ENCODE data around the gene HOXA10. TPM values are rescaled to one million over a fixed set of nuclear protein-coding genes. Genes with fewer than 3 reads are reported as not detected.

Gene HOXA10
- polyA plus RNA-seq, 10 donors, result 0.20 to 38.2 (median 9.7) TPM; not detected in 1

DNA sequence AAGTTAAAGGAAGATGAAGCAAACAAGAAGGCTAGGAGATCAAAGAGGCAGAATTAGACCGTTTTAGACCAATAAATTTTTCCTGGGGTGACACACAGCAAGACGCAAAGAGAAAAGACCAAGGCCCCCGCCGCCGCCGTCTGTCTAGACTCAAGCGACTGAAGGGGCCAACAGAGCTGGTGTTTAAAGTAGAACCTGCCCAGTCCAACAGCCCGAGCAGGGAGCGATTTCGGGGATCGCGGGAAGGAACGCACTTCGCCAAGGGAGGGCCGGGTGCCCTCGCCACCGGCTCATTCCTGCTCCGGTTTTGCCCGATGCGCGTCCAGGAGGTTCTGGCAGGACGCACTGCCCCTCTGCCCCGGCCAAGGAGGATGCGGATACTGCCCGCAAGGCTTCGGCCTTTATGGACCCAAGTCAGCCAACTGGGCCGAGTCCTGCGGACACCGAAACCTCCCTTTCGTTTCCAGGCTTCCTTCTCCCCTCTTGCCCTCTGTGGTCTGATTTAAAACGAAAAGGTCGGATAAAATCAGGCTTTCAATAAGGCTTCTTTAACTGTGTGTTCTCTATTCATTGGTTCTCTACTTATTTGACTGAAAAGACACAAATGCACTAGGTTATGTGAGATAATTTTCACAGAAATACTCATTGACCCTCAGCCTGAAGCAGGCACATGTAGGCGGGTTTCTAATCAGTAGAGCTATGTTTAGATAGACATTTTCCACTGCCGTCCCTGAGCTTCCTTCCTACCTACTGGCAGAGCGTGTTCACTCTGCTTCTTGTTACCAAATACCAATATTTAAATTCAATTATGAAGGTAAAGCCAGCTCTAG, 15.5 kb downstream of the HOXA10 start:
- no peak for DNase-seq

DNA sequence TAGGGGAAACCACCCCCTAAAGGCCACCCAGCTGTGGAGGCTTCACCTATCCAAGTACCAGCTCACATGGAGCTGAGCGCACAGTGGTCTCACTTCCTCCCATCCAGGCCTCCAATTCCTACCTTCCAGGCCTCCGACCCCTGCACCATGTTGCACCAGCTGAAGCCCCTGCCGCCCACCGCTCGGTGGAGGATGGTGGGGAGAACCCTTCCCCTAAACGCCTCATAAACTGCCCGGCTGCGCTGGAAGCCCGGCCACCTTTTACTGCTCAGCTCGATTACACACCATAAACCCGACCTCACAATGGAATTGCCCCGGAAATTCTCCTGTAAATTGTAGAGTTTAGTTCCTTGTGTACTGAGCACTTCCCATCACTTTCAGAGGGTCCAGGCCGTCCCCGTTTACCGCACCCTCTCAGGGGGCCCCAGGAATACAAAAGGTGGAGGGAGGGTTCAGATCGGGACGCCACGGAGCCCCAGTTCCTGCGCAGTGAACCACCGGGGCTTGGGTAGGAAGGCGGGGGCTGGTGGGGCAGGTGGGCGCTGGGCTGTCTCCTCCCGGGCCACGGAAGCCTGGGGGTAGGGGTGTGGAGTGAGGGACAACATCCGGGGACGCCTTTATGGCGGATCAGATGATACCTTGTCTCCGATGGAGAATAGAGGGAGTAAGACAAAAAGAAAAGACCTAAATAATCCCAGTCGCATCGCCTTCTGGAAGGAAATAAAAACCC, 16.3 kb downstream of the HOXA10 start:
- no peak for DNase-seq

DNA sequence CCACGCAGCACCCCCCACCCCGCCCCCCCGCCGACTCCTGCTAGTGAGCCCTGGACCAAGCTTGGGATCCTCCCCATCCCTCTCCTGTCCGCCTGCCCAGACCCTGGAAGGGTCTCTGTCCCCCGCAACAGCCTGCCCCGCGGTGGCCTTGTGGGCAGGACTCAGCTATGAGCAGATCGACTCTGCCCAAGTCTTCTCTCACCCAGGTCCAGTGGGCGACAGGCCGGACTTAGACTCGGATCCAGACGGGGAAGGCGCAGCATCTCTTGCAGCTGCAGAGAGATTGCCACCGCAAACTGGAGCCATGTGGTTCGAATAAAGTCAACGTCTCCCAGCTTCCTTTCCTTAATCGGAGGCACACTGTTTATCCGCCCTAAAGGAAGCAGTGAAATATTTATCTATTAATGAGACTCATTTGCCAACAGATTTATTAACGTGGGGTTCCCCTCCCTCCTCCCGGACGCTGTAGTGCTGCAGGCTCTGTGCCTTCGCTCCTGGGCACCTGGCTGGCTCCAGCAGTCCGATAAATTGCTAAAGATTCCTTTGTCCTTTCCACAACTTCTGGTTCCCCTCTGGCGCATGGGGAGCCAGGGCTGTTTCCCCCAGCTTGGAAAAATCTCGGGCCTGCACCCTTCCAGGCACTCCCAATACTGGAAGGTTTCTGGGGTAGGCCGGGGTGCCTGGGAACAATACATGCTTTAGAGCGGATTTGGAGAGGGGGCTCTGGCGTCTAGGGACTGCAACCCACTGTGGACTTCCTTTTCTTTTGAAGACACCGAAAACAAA, 17.0 kb downstream of the HOXA10 start:
- peak in 1 of 3 donors; percentile 75 for DNase-seq

DNA sequence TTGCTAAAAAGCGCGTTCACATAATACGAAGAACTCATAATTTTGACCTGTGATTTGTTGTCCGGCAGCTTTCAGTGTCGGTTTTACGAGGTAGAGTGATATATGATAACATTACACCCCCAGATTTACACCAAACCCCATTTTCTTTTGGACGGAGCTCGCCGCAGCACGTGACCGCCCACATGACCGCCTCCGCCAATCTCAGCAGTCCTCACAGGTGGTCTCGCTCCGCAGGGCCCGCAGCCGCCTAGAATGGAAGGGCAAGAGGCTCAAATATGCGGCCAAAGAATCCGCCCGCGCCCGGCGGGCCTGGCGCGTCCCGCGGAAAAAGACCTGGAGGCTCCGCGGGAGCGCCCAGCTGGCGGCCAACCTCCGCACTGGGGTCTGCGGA, 17.6 kb downstream of the HOXA10 start, which contains the start of gene HOXA7:
Gene HOXA7 (minus strand): TSS at position 168 of the 391 bp plus-strand sequence. CDS start 130 bp downstream, at position 38.
- peak; percentile 83 to 96 (median 85) for DNase-seq

DNA sequence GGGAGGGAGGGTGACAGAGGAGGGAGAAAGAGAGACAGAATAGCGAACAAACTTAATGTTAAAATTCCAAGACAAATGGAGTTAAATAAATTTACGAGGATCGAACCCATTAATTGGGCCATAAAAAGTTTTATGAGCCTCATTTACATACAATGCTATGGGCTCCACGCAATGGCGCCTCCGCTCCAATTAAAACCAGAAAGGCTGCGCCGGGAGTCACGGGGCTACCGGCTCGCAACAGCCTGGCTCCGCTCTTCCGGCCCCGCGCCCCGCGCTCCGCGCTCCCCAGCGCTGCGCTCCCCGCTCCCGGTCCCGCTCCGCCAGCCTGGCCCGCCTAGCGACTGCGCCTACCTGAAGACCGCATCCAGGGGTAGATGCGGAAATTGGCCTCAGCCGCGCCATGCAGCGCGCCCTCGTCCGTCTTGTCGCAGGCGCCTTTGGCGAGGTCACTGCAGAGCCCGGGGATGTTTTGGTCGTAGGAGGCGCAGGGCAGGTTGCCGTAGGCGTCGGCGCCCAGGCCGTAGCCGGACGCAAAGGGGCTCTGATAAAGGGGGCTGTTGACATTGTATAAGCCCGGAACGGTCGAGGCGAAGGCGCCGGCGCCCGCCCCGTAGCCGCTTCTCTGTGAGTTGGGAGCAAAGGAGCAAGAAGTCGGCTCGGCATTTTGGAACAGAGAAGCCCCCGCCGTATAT, 18.2 kb downstream of the HOXA10 start:
- peak in 2 of 3 donors; percentile 46 to 92 for DNase-seq

DNA sequence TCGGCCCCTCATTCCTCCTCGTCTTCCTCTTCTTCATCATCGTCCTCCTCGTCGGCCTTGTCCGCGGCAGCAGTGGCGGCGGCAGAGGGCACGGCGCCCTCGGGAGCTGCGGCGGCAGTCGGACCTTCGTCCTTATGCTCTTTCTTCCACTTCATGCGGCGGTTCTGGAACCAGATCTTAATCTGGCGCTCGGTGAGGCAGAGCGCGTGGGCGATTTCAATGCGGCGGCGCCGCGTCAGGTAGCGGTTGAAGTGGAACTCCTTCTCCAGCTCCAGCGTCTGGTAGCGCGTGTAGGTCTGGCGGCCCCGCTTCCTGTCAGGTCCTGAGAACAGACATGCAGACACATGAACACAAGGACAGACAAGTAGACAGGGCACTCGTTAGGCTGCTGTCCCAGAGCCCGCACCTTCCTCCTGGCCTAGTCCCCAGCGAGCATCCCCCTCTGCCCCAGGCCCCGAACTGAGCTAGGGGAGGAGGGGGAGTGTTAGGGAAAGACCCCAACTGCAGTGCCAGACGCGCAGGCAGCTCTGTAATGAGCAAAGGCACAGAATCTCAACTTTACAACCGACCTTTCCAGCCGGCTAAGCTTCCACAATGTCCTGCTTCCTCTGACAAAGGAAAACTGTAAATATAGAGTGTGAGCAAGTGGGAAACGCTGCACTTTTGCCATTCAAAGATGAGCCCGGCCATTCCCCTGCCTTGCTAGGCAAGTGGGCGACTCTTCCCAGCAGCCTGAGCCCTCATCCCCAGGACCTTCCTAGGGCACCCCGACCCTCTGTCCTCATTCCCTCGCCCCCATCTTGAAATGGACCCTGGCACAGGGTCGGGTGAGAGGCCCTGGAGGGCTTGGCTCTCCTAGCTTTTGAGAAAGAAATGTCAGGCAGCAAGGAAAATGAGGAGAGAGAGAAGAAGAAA, 19.0 kb downstream of the HOXA10 start:
- peak in 1 of 3 donors; percentile 66 for DNase-seq

DNA sequence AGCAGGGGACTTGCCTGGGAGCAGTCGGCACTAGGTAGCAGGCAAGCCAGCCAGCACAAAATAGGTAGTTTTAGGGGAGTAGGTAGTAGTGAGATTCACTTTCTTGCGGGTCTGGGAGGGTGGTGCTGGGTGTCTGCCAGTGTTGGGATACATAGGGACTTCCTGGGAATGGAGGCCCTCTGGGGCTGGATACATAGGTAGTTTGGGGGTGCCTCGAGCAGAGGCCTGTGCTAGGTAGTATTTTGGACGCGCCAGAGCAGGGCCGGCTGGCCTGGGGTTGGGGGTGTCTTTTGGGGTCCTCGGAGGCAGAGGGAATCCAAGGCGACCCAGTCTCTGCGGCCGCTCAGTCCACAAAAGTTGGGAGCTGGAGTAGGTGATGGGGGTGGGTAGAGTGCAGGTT, 19.8 kb downstream of the HOXA10 start:
- DNase-seq, result no peak

DNA sequence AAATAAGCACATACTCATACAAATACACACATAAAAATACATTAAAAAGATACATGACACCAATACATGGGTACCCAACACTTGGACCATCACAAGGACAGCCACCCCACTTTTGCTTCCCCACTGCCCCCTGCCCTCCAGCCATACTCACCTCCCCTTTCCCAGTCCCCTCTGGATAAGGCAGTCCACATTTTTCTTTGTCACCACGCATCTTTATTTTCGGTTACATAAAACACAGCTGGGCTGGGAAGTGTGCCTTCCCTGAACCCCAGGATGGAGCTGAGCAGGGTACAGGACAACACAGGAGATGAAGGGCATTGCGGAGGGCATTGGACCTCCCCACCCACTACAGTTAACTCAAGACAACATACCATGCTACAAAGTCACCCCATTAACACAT, 20.6 kb downstream of the HOXA10 start:
- no peak for DNase-seq

DNA sequence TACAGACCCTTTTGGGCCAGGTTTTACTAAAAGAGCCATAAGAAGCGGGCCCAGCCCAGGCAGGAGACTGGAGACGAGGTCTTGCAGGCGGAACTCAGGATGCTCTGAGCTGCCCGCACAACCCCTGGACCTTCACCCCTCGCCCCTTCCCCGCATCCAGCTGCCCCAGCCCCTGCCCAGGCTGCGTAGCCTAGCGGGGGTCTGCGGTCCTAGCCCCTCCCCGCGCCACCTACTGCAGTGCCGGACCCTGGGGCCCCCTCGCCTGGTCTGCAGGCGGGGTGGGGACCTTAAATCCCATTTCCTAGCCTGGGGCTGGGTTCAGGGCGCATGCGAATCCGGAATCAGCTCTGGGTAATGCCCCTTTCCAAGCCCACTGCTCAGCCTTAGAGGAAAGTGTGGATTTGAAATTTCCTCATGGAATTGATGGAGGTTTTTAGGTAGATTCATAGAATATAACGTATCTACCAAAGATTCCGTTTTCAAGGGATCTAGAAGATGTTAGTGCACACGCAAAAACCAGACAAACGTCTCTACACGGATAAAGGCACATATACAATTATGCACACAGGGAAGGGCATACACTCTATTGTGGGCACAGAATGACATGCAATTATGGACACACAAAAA, 21.2 kb downstream of the HOXA10 start:
- DNase-seq, result no peak

DNA sequence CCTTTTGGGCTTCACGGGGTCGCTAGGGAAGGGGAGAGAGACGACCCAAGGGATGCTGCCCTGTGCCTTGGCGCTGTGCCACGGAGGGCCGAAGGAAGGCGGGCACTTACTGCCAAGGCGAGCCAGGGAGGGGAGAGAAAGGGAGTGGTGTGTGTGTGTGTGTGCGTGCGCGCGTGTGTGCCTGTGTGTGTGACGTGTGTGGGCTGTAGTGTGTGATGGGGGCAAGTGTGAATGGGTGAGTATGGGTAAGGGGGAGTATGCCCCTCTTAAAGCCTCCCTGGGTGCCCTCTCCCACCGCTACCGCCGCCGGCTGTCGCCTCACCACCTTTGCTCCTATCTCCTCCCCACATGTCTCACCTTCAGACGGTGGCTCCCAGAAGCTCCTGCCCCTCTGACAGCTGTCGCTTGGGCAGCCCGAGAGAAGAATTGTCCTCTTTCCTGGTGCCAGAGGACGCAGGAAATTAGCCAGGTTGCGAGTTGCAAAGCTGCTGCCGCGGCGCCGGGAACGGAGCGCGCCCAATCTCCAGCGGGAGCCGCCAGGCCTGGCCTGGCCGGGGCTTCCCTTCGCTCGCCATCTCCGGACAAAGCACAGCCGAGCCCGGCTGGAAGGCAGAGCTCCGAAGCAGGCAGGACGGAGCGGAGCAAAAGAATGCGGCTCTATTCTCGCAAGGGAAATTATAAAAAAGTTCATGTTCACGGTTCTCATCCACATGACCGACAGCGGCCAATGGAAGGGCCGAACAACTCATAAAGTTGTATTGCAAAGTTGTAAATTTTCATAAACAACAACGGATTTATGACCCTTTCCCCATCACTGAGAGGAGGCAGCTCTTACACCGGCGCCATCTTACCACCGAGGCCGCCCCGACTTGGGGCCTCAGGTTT, 21.9 kb downstream of the HOXA10 start, which contains the start of gene HOXA3:
Gene HOXA3 (minus strand): TSS at position 653 of the 885 bp plus-strand sequence. CDS start 41,943 bp downstream, outside the sequence.
- peak in 2 of 3 donors; percentile 76 to 94 for DNase-seq

DNA sequence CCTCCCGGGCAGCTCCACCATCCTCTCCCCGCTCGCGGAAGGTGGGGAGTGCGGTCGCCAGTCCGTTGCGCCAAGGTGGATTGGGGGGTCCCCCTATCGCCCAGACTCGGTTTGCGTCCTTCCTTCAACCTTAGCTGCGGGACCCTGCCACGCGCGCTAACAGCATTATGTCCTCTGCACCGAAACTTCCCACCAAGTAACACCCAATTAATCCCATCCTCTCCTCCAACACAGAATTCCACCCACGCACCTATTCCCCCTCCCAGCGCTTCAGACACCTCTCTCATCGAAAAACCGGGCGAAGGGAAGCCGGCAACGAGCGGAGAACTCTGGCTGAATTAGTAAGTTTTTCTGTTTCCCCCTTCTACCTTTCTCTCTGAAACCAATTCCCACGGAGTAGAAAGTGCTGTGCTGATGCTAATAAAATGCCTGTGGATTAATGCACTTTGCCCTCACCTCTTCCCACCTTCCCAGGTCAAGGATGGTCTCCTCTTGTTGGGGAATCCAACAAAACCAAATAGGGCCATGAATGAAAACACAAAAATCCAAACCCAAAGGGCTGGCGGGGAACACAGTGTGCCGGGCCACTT, 22.7 kb downstream of the HOXA10 start:
- DNase-seq, result no peak

DNA sequence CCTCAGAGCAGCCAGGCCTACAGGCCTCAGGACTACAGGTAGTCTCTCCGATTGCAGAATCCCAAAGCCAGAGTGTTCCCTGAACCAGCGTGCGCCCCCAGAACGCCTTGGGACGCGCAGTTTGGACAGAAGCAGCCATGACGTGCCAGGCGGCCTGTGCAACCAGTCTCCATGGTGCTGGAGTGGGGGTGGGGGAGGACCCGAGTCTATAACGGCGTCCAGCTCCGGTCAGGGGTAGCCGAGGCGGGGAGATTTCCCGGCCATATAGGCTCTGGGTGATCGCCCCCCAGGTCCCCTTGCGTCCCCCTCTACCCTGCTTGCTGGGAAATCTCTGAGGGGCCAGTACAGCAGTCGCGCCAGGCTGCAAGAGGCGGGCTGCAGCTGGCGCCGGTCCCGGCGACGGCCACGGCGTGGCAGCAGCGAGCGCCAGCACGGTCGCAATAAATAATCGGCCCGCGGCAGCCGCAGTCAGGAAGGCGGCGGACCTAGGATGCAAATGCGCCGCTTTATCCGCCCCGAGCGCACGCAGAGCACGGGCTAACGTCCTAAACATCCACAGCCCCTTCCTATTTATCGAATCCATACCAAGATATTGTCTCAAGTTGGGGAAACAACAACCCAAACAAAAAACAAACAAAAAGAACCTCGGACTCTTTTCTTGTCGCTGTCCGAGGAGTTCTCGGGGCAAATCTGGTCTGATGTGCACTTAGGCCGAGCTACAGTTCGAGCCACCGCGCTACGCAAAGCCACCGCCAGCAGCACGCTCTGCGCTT, 23.4 kb downstream of the HOXA10 start:
- DNase-seq, result peak; percentile 79 to 95 (median 86)

DNA sequence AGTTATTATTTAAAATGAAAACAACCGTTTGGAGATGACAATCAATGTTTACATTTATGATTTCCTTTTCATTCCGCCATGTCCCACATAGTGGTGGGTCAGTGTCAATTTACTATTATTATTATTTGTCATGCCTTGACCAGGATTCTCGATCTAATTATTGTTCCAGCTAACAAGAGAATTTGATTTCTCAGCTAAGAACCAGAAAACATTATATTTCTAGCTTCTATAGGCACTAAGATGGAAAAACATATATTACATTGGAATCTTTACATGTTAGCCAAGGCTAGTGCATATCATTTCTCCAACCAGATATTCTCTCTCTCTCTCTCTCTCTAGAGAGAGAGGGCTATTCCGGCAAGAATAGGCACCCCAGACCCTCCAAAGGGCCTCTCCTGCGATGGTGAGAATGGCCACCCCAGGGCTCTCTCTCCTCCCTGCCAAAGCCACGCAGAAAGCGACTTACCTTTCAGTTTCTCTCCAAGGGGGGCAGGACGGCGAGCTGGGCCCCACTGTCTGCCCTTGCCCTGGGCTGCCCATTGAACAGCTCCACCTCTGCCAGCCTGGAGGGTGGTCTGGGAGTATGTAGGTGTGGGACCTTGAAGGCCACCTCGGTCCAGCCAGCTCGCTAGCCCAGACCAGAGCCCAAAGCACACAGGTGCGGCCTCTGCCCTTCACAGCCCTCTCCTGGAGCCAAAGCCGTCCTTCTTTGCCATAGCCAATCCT, 24.1 kb downstream of the HOXA10 start:
- DNase-seq, result peak in 1 of 3 donors; percentile 65

DNA sequence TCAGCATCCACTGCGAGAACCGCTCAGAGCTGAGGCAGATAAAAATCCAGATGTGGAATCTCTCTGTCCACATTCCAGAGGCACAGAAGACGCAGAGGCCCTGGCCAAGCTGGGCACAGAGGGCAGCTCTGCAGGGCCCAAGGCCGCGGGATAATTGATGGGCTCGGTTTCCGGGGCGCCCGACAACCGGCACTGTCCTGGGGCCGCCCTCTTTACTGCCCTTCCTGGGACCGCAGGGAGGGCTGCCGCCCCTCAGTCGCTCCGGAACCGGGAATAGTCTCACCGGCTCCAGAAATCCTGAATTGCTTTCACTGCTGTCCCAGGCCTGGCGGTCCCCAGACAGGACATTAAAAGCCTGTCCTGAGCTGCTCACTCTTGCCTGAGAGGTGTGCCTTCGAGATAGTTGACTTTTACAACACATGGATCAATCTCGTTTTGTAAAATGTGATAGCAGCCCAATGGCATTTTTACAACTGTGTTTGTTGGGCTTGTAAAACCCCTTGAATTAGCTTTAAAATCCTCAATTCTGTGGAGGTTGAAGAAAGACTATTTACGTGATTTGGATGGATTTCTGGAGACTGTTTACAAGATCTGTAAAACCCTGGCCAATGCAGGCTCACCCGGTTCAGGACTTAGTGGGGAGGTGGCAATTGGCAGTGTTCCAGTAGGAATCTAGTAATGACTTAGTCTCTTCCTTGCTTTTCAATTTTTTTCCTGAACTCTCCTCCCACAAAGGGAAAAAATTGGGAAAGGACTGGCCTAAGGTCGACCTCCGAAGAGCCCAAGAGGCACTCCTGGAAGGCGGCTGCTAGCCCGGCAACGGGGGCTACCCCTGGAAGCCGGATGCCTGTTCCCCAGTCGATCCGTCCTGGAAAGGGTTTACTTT, 25.1 kb downstream of the HOXA10 start:
- peak in 1 of 3 donors; percentile 71 for DNase-seq

DNA sequence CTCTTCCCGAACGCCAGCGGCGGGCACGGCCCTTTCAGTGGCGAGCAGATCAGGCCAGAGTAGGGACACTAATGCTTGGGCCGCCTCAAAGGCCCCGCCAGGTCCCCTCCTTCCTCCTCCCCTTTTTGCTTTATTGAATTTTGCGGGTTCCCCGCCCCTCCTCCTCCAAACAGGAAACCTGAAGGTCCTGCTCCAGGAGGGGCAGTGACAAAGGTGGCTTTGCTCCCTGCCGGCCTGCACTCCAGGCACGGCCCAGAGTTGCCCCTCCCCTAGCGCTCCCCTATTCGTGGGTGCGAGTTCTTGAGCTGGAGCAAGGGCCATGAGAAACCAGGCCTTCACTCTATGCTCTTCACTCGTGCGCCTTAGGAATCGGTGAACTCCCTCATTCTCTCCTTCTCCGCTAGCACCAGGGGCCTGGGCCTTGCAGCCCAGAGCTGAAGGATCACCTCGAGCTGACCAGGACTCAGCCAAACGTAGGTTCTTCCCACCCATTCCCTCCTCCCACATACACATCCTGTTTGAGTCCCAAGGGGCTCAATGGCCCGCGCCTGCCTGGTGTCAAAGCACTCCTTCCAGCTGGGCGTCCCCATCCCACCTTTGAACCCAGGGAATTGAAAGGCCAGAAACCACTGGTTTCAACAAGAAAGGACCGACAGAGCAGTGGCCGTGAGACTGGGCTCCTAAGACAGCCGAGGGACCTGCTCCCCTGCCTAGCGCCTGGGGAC, 25.9 kb downstream of the HOXA10 start:
- peak in 1 of 3 donors; percentile 83 for DNase-seq
